ENCODE data around the gene TNNC2.
A peak's percentile ranks its signal among the peaks of the same experiment; 100 is the strongest.
"Not testable (repeated sequence)": the region's sequence is repeated elsewhere in the genome, so short reads cannot be mapped to it uniquely, and the experiment has no call there.

TNNC2 gene

GRCh38 chr20:45827030-45827652 lies at the start of gene TNNC2:
TSS of gene TNNC2 (minus strand) at chr20:45827312. CDS start at chr20:45827248, 64 bp downstream.
- DNase-seq (ENCODE audit: low read depth in 3 of 3) = no peak

DNA sequence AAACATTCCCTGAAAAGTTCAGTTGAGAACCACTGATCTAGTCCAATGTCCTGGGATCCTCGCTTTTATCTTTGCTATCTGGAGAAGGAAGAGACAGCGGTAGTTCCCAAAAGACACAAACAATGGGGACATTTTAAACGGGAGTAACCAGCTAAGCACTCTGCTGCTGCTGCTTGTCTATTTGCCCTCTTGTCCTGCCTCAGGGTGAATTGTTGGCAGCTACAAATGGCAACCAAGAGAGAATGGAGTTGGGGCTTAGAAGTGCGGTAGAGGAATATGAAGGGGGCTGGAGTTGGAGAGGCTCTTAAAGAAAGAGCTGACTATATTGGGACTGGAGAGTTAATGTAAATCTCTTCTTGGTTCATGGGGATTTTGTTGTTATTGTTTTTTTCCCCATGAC lies 47.5 kb upstream of the TNNC2 start:
- no peak for DNase-seq (ENCODE audit: low read depth in 3 of 3)

DNA sequence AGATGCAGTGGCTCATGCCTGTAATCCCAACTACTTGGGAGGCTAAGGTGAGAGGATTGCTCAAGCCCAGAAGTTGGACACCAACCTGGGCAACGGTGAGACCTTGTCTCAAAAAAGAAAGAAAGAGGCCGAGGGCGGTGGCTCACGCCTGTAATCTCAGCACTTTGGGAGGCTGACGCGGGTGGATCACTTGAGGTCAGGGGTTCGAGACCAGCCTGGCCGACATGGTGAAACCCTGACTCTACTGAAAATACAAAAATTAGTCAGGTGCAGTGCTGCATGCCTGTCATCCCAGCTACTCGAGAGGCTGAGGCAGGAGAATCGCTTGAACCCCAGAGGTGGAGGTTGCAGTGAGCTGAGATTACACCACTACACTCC lies 47.0 kb upstream of the TNNC2 start:
- DNase-seq (ENCODE audit: low read depth in 3 of 3) = not testable (repeated sequence)

DNA sequence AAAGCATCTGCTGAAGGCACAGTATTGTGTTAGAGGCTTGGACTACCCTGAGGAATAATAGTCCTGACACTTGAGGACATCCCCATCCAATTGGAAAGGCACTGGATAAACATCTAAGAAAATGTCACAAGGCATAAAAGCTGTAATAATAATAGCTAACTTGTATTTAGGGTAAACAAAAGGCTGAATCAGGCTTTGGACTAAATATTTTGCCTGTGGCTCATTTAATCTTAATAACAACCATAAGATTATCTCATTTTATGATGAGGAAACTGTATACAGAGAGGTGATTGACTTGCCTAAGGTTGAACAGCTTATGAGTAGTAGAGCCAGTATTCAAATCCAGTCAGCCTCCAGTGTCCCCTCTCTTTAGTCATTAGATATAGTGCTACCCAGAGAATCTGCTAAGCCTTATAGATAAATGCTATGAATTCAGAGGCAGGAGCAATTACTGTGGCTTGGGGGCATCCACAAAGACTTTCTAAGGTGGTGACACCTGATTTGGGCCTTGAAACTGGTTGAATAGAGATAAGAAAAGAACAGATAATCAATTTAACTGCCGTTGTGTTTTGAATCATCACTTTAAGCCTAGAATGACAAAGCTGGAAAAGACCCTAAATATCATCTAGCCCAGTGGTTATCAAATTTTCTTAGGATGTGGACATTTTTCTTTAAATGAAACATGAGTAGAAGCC lies 46.4 kb upstream of the TNNC2 start:
- no peak for DNase-seq (ENCODE audit: low read depth in 3 of 3)

DNA sequence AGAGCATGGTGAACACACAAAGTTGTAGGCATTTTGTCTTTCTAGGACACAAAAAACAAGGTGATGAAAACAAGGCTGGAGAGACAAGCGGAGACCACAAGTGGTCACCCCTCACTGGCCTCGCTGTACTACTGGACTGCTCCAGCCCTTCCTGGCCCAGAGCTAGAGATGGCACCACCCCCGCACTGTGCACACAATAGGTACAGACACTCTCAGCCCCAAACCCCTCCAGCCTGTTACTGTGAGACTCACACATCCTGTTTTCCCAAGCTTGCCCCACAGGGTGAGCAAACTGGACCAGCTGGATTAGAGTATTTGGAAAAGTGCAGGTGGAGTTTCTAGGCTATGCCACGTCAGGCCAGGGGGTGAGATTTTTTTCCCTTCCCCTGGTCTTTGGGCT lies 45.5 kb upstream of the TNNC2 start:
- no peak for DNase-seq (ENCODE audit: low read depth in 3 of 3)

DNA sequence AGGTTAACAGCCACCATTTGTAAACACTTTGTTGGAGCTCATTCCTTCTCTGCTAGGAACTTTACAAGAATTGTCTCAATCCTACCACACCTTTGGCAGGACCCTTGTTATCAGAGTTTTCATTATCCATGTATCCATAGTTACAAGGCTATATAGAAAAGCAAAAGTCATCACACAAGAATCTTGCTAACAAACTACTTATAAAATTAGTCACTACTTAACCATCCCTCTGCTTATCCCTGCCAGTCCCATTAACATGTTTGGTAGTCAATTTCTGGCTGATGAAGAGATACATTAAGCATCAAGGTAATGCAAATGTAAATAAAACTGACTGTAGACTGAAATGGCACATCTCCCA lies 40.7 kb upstream of the TNNC2 start:
- DNase-seq (ENCODE audit: low read depth in 3 of 3) = no peak

DNA sequence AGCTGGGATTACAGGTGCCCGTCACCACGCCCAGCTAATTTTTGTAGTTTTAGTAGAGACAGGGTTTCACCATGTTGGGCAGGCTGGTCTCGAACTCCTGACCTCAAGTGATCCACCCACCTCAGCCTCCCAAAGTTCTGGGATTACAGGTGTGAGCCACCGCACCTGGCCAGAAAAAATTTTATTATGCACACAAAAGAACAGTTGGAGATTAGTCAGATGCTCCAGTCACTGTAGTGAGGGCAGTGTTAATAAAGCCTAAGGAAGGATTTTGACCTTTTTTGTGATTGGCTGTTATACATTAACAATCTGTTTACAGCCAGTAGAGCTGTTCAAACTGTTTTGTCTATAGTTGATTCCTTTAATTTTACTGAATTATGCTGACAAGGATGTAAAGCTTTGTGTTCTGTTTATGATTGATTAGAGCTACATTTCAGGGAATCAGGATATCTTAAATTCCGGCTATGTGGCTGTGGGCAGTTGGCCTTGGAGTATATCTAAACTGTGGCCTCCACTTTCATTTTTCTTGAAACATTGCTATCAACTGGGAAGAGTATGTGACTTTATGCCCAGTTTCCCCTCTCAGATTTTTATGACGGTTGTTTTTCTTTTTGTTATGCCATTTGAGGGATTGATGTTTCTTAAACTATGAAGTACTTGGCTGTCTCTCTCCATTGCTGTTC lies 40.2 kb upstream of the TNNC2 start:
- no peak for DNase-seq (ENCODE audit: low read depth in 3 of 3)

DNA sequence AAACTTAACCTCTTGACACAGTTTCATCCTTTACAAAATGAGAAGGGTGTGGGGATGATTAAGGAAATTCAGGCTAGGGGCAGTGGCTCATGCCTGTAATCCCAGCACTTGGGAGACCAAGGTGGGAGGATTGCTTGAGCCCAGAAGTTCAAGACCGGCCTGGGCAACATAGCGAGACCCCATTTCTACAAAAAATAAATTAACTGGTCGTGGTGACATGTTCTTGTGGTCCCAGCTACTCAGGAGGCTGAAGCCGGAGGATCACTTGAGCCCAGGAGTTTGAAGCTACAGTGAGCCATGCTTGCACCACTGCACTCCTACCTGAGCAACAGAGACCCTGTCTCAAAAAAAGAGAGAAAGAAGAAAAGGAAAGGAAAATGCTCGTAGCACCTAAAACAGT lies 39.3 kb upstream of the TNNC2 start:
- no peak for DNase-seq (ENCODE audit: low read depth in 3 of 3)

DNA sequence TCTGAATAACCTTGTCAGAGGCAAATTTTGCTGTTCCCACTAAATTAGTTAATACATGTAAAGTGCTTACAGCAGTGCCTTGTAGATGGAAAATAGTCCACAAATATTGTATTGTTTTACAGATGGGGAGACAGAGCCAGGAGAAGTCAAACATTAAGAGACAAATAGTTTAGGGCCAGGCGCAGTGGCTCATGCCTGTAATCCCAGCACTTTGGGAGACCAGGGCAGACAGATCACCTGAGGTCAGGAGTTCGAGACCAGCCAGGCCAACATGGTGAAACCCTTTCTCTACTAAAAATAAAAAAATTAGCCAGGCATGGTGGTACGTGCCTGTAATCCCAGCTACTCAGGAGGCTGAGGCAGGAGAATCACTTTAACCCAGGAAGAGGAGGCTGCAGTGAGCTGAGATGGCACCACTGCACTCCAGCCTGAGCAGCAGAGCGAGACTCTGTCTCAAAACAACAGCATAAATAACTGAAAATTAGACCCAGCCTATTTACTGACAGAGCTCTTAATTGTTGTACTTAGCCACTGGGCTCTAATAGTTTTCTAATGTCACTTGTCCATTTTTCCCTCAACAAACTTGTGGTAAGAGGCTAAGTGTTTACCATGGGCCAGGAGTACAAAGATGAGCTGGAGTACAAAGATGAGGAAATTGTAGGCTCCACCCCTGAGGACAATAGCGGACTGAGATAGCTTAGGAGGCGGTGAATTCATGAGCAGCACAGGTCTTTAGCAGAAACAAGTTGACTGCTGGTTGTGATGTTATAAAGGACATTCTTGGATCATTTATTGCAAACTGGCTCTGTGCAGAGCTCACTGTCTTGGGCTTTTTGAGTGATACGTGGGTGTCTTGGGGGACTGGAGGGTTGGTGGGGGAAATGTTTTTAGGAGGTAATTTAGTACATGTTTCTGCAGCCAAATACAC lies 36.7 kb upstream of the TNNC2 start:
- DNase-seq (ENCODE audit: low read depth in 3 of 3) = no peak

GRCh38 chr20:45861221-45862075 lies 34.3 kb upstream of the TNNC2 start:
- DNase-seq (ENCODE audit: low read depth in 3 of 3) = no peak

GRCh38 chr20:45860560-45861220 lies 33.6 kb upstream of the TNNC2 start:
- DNase-seq (ENCODE audit: low read depth in 3 of 3) = no peak

- no peak for DNase-seq (ENCODE audit: low read depth in 3 of 3)
Measured at GRCh38 chr20:45859916-45860315, 32.8 kb upstream of the TNNC2 start.

DNA sequence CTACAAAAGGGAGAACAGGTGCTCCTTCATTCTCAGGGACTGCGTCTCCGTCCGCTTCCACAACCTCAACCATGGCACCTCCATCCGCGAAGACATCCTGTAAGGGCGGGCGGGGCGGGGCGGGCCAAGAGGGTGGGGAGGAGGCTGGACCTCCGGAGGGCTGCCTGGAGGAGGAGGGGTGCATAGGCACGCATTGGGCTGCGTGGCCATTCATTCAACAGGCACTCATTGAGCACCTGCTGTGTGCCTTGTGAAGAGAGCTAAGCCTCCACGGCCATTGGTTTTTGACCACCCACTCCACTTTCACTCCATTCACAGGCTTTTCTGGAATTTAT lies 30.7 kb upstream of the TNNC2 start:
- no peak for DNase-seq (ENCODE audit: low read depth in 3 of 3)

- DNase-seq (ENCODE audit: low read depth in 3 of 3) = peak; percentile 56 to 90 (median 81)
Measured at GRCh38 chr20:45857114-45857881, 30.2 kb upstream of the TNNC2 start, which contains the start of the genes ACOT8 and ZSWIM3. TSS of gene ACOT8 (minus strand) at chr20:45857392. CDS start at chr20:45857315, 77 bp downstream. TSS of gene ZSWIM3 (plus strand) at chr20:45857614. CDS start at chr20:45857826, 212 bp downstream.

DNA sequence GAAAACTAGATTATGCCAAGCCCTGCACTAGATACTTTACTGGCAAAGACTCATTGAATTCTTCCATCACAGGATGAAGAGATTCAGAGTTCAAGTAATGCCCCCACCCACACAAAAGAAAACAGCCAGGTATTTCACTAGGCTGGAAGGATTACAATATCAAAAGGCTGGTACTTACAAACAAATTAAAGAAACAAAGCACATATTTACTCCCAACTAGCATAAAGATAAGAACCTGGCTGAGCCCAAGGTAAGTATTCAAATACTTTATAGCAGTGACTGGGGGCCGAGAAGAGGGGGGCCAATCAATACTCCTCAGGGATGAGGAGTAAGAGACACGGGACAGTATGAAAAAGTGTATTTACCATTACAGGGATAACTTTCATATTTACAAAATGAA lies 26.4 kb upstream of the TNNC2 start:
- DNase-seq (ENCODE audit: low read depth in 3 of 3) = no peak

GRCh38 chr20:45852326-45852725 lies 25.2 kb upstream of the TNNC2 start:
- no peak for DNase-seq (ENCODE audit: low read depth in 3 of 3)

DNA sequence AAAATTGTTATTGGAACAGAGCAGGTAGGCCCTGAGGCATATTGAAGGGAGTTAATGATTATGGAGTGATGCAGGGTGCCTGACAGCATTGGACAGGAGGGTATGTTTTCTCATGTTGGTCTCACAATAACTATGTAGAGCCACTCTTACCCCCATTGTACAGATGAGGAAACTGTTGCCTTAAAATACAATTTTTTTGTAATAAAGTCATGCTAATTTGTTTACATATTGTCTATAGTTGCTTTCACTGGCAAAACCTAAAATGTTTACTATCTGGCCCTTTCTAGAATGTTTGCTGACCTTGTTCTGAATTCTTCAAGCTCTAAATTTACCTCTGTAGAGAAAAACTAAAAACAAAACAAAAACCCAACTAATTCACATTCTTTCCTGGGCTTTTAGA lies 24.4 kb upstream of the TNNC2 start:
- DNase-seq (ENCODE audit: low read depth in 3 of 3) = no peak

- DNase-seq (ENCODE audit: low read depth in 3 of 3) = no peak
Measured at GRCh38 chr20:45850926-45851325, 23.8 kb upstream of the TNNC2 start.

DNA sequence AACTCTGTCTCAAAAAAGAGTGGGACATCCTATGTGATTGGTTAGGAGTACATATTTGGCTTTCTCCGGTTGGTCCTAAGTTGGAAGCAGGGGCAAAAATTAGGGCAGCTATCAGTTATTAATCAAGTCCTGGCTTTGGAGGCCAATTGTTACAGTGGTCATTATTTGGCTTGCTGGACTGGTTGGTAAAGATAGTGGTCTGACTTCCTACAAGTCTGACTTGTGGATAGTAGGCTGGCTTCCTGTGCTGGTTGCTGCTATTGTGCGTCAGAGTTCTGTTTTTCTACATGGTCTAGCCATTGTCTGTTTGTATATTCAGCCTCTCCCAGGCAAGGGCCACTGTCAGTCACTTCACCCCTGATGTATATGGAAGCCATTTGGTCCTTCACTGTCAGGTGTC lies 23.1 kb upstream of the TNNC2 start:
- no peak for DNase-seq (ENCODE audit: low read depth in 3 of 3)
